AG04450 (cell line): Measurements from ENCODE around the gene ACADM. TPM values are rescaled to one million over a fixed set of nuclear protein-coding genes. Genes with fewer than 3 reads are reported as not detected.

Experiments used
- CTCF ChIA-PET: fragments of 300-600, 350-600 bp; formaldehyde crosslinking; extraction: SDS; loops from one replicate; lab custom pipeline; 2022; ENCODE audit warnings: antibody characterized with exemption, inconsistent platforms; lab: Charles Lee
- POLR2A ChIA-PET: fragments of 350-600 bp; formaldehyde crosslinking; extraction: SDS; loops from one replicate; lab custom pipeline; 2021; ENCODE audit warnings: antibody characterized with exemption, inconsistent platforms; lab: Yijun Ruan, JAX
- DNase-seq: peaks from one replicate; pipeline ENCODE4 v3.0.0-alpha.2; 2011; ENCODE audit warnings: low read depth, low spot score
- H3K27ac ChIP-seq: one replicate; pipeline ENCODE4 v1.5.1; 2012; ENCODE audit warnings: low read depth, low read length, control low read depth
- H3K27me3 ChIP-seq: one replicate; pipeline ENCODE4 v1.6.0; 2012; ENCODE audit warnings: low read length; ENCODE audit not compliant: control insufficient read depth, insufficient read depth
- H3K4me3 ChIP-seq: 2 replicates; pipeline ENCODE4 v1.5.1; 2011; ENCODE audit warnings: mild to moderate bottlenecking, low read depth, low read length, control low read depth
- H3K9me3 ChIP-seq: 2 replicates; pipeline ENCODE4 v1.5.1; 2012; ENCODE audit warnings: low read length; ENCODE audit not compliant: control insufficient read depth, insufficient read depth
- CTCF ChIP-seq: IDR thresholded peaks from 2 replicates; pipeline ENCODE4 v1.5.1; 2011; ENCODE audit warnings: low read depth, low read length, control low read depth, inconsistent platforms
- polyA plus RNA-seq: library from polyadenylated mRNA; depleted of rRNA; stranded (reverse); fragments of >200 nt; gene quantifications from 2 replicates; pipeline ENCODE4 v1.2.3, GENCODE V29; 2011

The ACADM gene
- polyA plus RNA-seq, 1 experiment: 43.2 TPM

DNA sequence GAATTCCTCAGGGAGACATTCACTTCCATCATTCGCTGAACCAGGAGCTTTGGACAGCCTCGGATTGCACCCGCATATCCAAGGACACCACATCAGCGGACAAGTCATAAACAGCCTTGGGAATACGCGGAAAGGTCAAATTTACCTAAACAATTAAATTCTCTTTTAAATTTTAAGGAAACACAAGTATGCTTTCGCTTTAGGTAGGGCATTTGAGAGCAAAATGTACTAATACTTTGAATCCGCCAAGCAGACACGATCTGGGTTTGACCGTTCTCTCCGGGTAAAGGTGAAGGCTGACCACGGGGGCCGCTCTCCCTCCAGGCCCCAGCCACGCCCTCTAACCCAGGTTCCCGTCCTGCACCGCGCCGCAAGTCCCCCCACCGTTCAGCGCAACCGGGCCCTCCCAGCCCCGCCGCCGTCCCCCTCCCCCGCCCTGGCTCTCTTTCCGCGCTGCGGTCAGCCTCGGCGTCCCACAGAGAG is 479 bp upstream of the ACADM start:
- no peak for TF ChIP-seq CTCF
- Histone ChIP-seq H3K27ac (peak overlapping the region; percentile 54), H3K4me3 (peak overlapping the region; percentile 97), H3K9me3 (no peaks in the 10 kb centered on the region; the same call in 1 of the 2 replicates), H3K27me3 (no peaks in the 10 kb centered on the region)
- POLR2A ChIA-PET: no interaction called here
- DNase-seq: peak; percentile 32
- CTCF ChIA-PET: no interaction called here

DNA sequence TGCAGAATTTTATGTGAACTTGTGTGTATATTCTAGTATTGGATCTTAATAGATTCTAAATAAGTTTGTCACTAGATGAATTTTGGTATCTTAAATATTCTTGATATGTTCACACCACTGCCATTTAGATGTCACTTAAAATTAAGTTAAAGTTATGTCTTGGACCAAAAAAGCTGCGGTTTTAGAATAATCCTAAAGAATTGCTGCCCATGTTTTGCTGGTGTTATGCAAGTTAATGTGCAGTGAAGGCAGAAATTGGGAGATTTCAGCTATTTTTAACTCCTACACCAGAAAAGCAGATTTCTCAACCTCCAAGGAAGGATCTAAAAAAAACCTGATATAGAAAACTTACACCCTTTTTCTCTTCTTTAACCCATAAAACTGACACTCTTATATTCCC is 757 bp downstream of the ACADM start:
- TF ChIP-seq CTCF: no peak
- Histone ChIP-seq H3K27me3 (no peaks in the 10 kb centered on the region), H3K4me3 (peak overlapping the region; percentile 97), H3K9me3 (no peaks in the 10 kb centered on the region; the same call in 1 of the 2 replicates), H3K27ac (no peak overlapping the region)
- DNase-seq: no peak
- ChIA-PET CTCF (interaction anchor here (1.2 kb wide), 1 partner anchor 93 kb away, joined by 3 read pairs; no protein-coding TSS in a partner anchor), POLR2A (interaction anchor here (0.7 kb wide), 1 partner anchor 588 kb away, joined by 3 read pairs; no protein-coding TSS in a partner anchor)

DNA sequence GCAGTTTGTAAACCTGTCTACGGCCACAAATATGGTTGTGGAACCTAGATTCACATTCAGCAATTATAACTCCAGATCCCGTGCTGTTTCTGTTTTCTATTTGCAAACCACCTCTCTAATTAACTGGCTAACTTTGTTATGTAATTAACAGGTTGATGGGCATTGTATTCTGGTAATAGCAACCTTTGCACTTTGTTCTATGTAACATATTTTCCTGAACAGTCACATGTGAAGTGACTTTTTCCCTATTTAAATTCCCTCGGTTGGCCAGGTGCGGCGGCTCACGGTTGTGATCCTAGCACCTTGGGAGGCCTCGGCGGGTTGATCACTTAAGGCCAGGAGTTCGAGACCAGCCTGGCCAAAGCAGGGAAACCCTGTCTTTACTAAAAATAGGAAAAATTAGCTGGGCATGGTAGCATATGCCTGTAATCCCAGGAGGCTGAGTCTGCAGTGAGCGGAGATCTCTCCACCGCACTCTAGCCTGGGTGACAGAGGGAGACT is 1.4 kb downstream of the ACADM start:
- Histone ChIP-seq H3K27me3 (no peaks in the 10 kb centered on the region), H3K9me3 (no peaks in the 10 kb centered on the region; the same call in 1 of the 2 replicates), H3K27ac (no peak overlapping the region), H3K4me3 (peak overlapping the region; percentile 97)
- ChIA-PET CTCF (interaction anchor here (1.2 kb wide), 1 partner anchor 94 kb away, joined by 3 read pairs; no protein-coding TSS in a partner anchor), POLR2A (no interaction called here)
- DNase-seq: no peak
- no peak for TF ChIP-seq CTCF

DNA sequence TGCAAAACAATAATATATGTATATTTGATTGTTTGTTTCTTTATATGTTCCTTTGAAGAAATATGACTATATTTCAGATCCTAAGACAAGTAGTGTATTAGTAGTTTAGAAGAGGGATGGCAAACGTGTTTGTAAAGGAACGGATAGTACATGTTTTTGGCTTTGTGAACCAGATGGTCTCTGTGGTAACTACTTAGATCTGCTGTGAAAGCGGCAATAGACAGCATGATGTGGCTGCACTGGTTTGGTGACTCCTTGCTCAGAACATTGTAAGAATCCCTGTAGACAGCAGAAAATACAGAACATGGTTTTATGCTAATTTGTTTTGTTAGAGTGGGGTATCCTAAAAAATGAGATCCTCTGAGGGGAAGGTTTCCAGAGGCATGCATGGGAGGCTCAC is 3.1 kb downstream of the ACADM start:
- Histone ChIP-seq H3K27me3 (no peaks in the 10 kb centered on the region), H3K27ac (no peak overlapping the region), H3K9me3 (no peaks in the 10 kb centered on the region; the same call in 1 of the 2 replicates), H3K4me3 (no peak overlapping the region)
- ChIA-PET CTCF (no interaction called here), POLR2A (no interaction called here)
- TF ChIP-seq CTCF: no peak
- DNase-seq: no peak

DNA sequence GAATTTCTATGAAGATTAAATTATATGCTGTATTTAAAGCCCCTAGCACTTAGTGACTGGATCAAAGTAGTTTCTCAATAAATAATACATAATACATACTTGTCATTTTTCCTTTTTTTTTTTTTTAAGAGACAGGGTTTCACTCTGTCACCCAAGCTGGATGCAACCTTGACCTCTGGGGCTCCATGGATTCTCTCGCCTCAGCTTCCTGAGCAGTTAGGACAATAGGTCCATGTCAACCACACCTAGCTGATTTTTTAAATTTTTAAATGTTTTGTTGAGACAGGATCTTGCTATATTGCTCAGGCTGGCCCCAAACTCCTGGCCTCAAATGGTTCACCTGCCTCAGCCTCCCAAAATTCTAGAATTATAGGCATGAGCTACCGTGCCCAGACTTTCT is 5.9 kb downstream of the ACADM start:
- Histone ChIP-seq H3K27me3 (no peaks in the 10 kb centered on the region), H3K4me3 (no peak overlapping the region), H3K27ac (no peak overlapping the region), H3K9me3 (no peaks in the 10 kb centered on the region)
- CTCF ChIA-PET: no interaction called here
- POLR2A ChIA-PET: no interaction called here
- no peak for DNase-seq
- no peak for TF ChIP-seq CTCF
